Measurements from ENCODE around the gene FXYD4.

FXYD4 gene

DNA sequence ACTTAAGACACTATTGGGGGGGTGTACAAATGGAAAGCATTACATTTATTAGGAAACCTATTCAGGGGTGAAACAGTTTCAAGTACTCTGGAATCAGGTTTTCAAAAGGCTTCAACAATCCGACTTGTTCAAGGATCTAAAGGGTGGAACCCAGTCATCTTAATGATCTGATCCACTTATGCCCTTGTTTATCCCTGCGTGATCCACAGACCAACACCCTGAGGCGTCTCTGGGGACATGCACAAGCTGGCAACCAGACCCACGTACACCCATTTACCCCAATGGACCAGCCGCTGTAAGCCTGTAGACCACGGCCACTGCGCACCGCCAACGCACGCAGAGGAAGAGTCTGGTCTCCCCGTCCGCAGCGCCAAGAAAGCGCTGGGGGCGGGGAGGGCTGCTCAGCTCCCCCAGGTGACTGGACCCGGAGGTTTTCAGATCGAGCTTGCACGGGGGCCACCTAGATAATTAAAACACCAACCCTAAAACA, 24.2 kb downstream of the FXYD4 start:
- no peak for DNase-seq (ENCODE audit: low read depth, low spot score)

DNA sequence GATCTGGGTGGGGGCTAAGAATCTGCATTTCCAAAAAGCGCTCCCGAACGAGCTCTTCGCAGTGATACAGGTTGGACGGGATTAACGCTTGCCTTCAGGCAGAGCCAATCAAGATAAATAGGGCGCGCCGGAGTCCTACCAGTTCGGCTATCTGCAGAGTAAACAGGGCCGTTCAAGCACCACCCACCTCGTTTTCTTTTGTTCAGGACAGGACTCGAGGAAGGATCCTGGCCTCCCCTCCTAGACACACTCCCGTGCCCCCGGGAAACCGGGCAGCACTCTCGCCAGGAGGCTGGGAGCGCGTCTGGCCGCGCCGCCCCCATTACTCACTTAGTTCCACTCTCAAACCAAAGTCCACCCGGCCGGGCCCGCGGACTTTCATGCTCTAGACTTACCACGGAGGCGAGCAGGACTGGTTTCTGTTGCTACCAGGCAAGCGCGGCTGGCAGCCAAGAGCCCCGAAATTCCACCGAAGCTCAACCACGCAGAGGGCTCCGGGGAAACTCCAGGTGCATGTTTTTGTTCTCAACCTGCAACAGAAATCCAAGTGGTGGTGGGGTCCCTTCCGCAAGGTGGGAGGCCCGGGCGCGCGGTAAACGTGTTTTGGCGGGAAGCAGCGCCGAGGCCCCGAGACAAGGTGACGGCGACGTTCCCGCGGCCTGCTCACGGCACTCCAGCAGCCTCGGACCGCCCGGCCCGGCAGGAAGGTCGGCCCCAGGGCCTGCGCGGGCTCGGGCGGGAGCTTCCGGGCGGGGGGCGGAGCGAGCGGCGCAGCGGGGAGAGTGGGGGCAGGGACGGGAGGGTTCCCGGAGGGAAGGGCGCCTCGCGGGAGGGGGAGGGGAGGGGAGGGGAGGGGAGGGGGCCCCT, 24.9 kb downstream of the FXYD4 start:
- DNase-seq (ENCODE audit: low read depth, low spot score), result no peak

DNA sequence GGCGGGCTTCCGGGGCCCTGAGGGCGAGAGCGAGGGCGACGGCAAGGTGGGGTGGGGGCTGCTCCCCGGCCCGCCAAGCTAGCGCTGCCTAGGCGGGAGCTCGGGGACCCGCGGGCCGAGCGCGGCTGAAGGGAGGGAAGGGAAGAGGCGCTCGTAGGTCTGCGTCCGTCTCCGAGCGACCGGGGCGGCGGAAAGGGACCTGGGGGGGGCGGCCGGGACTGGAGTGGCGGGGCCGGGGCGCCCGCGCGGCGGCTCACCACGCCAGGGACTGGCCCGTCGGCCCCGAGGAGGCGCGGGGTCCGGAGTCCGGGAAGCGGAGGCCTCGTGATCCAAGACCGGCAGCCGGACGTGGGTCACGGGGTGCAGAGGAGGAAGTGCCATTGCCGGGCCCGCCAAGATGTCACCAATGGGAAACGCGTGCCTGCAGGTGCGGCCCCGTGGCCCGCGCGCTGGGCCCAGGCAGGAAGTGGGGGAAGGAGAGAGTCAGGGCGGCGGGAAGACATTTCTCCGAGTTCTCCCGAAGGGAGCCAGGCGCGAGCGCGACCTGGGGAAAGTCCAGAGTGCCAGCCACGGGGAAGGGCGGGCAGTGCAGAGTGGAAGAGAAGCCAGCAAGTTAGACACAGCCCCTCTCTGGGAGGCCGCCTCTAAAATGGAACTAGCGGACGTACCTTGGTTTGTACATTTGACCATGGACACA, 25.6 kb downstream of the FXYD4 start:
- no peak for DNase-seq (ENCODE audit: low read depth, low spot score)

DNA sequence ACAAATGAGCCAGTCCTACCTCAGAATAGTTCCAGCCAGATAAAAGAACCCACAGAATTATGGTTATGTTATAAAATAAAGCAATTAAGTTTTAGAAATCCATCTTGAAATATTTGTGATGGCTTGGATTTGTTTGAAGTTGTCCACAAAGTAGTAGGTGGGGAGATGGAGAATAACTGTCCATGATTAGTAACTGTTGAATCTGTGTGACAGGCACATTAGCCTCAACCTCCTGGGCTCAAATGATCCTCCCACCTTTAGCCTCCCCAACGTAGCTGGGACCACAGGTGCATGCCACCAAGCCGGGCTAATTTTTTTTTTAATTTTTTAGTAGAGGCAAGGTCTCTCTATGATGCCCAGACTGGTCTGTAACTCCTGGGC, 27.5 kb downstream of the FXYD4 start:
- no peak for DNase-seq (ENCODE audit: low read depth, low spot score)

DNA sequence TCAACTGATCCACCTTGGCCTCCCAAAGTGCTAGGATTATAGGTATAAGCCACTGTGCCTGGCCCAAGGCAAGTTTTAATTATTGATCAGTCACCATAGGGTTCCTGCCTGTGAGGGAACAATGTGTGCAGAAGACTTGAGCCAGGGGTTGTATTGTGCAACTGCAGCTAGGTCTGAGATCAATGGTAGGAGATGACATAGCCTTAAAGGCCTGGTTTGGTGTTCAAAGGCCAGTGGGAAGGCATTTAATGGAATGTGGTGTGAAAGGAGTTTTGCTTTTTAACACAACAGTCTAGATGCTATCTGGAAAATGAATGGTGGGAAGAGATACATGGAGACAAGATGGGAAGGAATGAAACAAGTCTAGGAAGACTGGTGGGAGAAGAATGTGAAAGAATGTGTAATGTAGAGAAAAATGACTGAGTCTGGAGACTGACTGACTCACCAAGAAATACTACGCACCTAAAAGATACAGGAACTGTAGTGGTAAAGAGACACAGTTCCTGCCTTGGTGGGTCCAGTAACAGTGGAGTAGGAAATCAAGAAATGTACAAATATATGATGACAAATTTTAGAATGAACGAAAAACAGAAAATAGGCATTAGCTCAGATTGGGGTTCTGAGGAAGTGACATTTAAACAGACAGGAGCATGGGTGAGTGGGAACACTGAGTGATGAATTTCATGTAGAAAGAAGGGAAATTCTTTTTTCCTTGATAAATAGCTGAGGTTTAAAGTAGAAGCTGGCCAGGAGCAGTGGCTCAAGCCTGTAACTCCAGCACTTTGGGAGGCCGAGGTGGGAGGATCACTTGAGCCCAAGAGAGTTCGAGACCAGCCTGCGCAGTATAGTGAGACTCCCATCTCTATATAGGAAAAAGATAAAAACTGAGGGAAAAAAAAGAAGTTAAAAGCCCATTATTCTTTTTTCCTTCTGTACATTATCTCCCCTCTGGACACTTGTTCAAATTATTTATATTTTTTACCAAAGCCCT, 28.2 kb downstream of the FXYD4 start:
- no peak for DNase-seq (ENCODE audit: low read depth, low spot score)

DNA sequence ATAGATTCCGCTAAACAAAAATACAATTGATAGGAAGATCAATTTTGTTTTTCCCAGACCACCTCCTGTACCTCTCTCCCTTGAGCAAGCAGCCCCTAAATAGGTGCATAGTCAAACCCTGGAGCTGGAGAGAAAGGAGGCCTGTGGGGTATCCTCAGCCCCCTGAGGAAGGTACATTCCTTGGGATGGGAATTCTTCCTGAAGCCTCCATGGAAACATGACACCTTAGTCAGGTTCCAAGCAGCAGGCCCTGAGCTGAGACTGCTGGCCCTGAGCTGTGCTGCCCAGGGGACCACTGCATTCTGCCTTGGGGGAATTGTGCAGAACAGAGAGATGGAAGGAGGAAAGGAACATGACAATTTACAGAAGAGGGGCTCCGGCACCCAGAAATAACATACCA, 30.2 kb downstream of the FXYD4 start:
- DNase-seq (ENCODE audit: low read depth, low spot score), result no peak

DNA sequence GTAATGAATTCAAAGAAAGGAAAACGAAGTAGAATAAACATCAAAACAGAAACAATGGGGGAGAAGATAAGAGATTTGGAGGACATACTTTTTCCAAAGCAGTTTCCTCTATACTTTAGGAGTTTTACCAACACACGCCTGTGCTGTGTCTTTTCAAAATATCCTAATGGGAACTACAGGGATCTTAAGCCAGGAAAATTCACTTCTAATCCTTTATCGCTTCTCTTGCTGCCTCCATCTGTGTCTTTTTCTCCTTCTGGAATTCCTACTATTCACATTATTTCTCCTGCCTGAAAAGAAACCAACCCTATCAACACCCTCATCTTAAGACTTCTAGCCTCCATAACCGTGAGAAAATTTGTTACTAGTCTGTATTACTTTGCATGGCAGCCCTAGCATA, 30.7 kb downstream of the FXYD4 start:
- no peak for DNase-seq (ENCODE audit: low read depth, low spot score)

DNA sequence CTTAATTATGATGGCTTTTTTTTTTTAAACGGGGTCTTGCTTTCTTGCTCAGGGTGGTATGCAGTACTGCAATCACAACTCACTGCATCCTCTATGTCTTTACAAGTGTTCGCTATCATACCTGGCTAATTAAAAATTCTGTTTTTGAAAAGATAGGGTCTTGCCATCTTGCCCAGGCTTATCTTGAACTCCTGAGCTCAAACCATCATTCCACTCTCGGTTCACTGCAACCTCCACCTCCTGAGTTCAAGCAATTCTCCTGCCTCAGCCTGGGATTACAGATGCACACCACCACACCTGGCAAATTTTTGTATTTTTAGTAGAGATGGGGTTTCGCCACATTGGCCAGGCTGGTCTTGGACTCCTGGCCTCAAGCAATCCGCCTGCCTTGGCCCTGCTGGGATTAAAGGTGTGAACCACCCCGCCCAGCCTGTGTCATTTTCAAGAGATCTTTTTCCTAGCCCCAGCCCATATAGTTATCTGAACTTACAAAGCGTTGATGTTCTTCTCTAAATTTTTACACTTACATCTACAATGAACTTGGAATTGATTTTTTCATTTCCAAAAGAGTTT, 31.5 kb downstream of the FXYD4 start:
- DNase-seq (ENCODE audit: low read depth, low spot score), result no peak

DNA sequence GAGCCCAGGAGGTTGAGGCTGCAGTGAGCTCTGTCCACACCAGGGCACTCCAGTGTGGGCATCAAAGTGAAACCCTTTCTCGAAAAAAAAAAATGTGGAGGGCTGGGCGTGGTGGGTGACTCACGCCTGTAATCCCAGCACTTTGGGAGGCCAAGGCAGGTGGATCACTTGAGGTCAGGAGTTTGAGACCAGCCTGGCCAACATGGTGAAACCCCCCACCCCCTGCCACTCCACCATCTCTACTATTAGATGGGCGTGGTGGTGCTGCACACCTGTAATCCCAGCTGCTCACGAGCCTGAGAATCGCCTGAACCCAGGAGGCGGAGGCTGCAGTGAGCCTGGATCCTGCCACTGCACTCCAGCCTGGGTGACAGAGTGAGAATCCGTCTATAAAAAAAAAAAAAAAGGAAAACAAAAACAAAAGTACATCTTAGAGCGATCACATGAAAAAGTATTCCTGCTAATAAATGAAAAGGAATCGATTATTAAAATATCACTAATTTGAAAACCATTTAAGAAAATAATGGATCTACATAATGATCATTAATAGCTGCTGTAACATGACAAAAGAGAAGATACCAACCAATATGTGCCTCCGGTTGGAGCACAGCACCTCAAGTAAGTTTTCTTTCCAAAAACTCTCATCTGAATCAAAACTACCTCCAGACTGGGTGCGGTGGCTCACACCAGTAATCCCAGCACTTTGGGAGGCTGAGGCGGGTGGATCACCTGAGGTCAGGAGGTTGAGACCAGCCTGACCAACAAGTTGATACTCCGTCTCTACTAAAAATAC, 32.7 kb downstream of the FXYD4 start:
- DNase-seq (ENCODE audit: low read depth, low spot score), result no peak

DNA sequence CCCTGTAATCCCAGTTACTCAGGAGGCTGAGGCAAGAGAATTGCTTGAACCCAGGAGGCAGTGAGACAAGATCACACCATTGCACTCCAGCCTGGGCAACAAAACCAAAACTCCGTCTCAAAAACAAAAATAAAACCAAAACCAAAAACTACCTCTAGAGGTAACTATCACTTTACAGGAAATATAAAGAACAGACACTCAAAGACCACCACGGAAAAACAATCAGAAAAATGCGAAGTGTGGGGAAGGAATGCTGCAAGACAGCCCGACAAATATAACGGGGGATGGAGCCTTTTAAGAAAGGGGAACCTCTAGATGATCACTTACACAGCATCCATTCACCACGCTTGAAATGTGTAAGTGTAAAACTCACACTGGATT, 33.3 kb downstream of the FXYD4 start:
- no peak for DNase-seq (ENCODE audit: low read depth, low spot score)

DNA sequence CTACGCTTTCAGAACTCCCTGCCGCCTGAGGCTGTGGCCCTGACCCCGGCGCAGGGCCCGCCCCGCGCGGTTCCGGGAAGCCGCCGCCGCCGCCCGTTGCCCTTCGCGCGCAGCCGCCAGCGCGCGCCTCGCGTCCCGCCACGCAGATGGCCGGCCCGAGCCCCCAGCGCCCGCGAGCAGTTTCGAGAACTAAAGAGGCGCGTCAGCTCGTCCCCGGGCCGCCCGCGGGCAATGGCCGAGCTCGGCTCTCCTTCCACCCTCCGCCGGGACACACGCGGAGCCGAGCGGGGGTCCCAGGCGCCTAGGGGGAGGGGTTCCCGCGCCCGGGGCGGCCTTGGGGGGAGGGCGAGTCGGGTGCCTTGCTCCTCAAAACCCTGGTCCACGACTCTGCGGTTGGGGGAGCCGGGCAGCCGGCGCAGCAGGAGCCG, 35.7 kb downstream of the FXYD4 start:
- no peak for DNase-seq (ENCODE audit: low read depth, low spot score)

DNA sequence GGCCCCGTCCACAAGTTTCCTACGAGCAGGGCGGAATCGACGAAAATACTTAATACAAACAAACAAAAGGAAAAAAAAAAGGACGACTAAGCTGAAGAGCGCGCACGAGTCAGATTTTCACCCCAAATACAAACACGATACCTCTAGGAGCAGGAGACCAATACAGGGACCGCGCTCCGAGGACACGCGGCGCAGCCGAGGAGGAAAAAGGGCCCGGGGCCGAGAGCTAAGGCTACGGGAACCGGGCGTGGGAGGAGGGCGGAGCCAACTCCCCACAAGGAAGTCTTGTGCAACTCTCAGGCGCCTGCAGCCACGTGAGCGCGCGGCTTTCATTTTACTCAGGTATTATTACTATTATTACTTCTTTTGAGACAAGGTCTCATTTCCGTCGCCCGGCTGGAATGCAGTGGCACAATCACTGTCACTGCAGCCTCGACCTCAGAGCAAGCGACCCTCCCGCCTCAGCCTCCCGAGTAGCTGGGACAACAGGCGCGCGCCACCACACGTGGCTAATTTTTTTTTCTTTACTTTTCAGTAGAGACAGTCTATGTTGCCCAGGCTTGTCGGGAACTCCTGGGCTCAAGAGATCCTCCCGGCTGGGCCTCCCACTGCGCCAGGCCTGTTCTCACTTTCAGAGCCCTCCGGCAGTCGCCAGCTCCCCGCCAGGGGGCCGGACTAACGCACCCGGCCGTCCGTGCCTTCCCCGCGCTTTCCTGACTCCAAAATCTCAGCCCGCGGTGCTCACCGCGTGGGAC, 36.3 kb downstream of the FXYD4 start:
- DNase-seq (ENCODE audit: low read depth, low spot score), result no peak

DNA sequence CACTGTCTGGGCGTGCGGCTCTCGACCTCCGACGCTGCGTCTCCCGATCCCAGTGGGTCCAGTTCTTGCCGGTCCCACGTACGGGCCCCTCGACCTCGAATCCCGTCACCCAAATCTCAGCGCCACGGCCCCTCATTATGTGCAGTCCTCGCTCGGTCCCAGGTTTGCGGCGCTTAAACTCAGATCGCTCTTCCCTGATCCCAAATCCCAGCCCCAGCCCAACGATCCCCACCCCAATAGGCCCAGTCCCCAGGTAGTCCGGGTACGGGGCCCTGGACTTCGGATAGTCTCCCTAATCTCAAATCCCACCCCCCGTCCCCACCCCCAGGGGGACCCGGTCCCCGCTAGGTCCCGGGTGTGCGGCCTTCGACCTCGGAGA, 36.9 kb downstream of the FXYD4 start:
- no peak for DNase-seq (ENCODE audit: low read depth, low spot score)

DNA sequence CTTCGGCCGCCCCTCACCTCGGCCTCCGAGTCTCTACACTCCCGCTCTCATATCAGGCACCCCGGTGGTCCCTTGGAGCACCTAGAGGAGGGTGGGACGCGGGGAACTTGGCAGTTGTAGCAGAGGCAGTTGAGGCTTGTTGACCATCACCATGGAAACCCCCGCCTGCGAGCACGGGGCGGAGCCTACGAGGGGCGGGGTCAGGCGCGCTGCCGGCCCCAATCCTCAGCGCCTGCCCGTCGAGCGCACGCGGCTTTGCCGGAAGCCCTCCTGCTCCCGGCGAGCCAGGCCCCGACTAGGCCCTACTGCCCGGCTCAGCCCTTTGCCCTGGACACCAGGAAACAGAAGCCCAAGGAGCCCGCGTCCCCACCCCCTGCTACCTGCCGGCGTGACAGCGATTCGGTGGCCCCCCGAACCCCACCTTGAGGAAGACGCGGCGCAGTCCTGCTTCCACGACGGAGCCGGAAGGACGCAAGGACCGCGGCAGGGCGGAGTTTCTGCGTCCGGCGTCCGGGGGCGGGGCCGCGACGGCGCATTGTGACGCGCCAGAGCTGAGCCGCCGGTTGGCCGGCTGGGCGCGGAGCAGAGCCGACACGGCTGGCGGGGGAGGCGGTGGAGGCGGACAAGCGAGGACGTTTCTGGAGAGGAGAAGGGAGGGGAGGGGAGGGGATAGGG, 37.4 kb downstream of the FXYD4 start, which contains the start of gene HNRNPF:
HNRNPF (minus strand) TSS at position 477 of the 675 bp plus-strand sequence. CDS start 21,302 bp downstream, outside the sequence.
- DNase-seq (ENCODE audit: low read depth, low spot score), result peak; percentile 91

DNA sequence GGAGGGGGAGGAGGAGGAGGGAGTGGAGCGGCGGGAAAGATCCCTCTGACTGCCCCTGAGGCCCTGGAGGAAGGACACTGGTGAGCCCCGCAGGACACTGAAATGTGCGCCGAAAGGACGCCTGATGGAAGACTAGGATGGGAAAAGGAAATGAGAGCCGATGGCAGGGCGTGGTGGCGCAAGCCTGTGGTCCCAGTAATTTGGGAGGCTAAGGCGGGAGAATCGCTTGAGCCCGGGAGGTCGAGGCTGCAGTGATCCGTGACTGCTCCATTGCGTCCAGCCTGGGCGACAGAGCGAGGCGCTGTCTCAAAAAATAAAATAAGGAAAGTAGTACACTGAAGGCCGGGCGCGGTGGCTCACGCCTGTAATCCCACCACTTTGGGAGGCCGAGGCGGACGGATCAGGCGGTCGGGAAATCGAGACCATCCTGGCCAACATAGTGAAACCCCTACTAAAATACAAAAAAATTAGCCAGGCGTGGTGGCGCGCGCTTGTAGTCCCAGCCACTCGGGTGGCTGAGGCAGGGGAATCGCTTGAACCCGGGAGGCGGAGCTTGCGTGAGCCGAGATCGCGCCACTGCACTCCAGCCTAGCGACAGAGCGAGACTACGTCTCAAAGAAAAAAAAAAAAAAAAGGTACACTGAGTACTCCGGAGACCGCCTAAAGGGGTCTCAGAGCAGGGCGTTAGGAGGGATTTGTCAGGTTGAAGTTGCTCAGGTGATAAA, 38.1 kb downstream of the FXYD4 start:
- DNase-seq (ENCODE audit: low read depth, low spot score), result no peak

DNA sequence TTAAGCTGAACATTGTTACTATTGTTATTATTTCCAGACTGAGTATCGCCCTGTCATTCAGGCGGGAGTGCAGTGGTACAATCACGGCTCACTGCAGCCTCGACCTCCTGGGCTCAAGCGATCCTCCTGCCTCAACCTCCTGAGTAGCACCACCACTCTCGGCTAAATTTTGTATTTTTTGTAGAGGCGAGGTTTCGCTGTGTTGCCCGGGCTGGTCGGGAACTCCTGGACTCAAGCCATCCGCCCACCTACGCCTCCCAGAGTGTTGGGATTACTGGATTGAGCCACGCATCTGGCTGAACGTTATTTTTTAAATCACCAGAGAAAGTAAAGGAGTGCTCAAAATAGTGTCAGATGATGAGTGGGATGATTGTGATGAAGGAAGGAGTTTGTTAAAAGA, 38.9 kb downstream of the FXYD4 start:
- no peak for DNase-seq (ENCODE audit: low read depth, low spot score)

DNA sequence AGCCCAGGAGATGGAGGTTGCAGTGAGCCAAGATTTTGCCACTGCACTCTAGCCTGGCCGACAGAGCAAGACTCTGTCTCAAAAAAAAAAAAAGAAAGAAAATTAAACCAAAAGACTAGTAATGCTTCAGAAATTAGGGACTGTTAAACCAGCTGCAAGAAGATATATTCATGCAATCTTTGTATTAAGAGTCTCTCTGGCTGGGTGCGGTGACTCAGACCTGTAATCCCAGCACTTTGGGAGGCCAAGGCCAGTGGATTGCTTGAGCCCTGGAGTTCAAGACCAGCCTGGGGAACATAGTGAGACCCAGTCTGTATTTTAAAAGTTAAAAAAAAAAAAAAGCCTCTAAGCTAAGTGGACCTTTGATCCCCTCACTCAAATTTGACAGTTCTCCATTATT, 40.1 kb downstream of the FXYD4 start:
- DNase-seq (ENCODE audit: low read depth, low spot score), result no peak

DNA sequence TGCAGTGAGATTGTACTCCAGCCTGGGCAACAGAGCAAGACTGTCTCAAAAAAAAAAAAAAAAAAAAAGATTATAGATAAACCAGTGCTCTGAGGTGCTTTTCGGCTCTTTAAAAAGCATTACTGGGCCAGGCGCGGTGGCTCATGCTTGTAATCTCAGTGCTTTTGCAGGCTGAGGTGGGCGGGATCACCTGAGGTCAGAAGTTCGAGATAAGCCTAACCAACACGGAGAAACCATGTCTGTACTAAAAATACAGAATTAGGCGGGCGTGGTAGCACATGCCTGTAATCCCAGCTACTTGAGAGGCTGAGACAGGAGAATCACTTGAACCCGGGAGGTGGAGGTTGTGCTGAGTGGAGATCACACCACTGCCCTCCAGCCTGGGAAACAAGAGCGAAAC, 44.1 kb downstream of the FXYD4 start:
- no peak for DNase-seq (ENCODE audit: low read depth, low spot score)
